ENCODE measurements around the gene NFAM1.
A peak's percentile ranks its signal among the peaks of the same experiment; 100 is the strongest.

Gene NFAM1, protein sequence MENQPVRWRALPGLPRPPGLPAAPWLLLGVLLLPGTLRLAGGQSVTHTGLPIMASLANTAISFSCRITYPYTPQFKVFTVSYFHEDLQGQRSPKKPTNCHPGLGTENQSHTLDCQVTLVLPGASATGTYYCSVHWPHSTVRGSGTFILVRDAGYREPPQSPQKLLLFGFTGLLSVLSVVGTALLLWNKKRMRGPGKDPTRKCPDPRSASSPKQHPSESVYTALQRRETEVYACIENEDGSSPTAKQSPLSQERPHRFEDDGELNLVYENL

DNA sequence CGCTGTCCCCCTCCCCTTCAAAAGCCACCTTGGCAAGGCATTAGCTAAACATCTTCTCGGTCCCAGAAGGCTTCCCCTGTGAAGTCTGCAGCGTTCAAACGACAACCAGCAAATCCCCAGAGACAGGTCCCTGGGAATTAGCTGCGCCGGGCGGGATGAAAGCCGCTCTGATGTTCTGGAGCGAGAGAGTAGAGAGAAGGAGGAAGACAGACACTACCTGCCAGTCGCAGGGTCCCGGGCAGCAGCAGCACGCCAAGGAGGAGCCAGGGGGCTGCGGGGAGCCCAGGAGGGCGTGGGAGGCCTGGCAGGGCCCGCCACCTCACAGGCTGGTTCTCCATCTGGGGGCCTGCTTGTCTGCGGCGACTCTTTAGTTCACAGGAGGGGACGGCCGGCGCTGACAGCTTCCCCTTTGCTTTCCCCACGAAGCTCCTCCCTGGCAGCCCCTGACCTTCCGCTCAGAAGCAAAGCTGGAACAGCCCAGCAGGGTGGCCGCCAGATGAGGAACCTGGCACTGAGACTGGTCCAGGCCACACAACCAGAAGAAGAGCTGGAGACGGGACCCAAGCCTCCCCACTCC, at the start of gene NFAM1:
TSS of gene NFAM1 (minus strand) at position 384 of the 577 bp plus-strand sequence. CDS start at position 338, 46 bp downstream.
- no peak for DNase-seq (ENCODE audit: low read depth in 2 of 2)

DNA sequence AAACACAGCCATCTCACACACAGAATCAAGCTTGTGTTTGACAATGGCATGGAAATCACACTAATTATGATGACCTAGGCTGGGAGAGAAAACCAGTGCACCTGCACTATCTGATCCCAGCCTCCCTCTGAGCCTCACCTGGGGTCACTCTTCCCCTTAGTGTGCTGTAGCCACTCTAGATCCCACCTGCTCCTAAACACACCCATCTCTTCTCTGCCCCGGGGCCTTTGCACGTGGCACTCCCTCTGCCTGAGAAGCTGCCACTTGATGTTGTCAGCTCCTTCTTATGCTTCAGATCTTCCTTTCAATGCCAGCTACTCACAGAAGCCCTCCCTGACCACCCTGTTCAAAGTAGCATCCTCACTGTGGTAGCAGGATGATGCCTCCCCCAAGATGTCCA, 42.9 kb upstream of the NFAM1 start:
- no peak for DNase-seq (ENCODE audit: low read depth in 2 of 2)

DNA sequence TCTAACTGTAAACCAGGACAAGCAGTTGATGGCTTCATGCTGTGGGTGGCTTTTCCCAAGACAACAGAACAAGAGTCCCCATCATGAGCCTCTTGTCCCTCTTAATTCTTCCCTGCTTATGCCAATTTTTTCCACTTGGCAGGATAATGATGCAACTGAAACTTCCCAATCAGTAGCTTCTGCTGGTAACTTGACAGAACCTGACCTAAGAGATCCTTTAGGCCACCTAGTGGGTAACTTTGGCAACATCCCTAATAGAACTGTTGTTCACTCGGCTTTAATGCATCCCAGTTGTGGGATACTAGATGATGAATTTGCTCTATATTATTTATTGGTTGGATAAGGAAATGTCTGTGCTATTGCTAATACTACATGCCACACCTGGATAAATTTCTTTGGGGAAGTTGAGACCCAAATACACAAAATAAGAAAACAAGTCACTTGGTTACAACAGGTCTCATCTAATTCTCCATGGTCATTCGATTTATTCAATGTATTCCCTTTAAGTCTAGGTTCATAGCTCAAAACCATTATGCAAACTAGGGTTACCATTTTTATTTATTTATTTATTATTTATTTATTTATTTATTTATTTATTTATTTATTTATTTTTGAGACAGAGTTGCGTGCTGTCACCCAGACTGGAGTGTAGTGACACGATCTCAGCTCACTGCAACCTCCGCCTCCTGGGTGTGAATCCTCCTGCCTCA, 41.4 kb upstream of the NFAM1 start:
- no peak for DNase-seq (ENCODE audit: low read depth in 2 of 2)

DNA sequence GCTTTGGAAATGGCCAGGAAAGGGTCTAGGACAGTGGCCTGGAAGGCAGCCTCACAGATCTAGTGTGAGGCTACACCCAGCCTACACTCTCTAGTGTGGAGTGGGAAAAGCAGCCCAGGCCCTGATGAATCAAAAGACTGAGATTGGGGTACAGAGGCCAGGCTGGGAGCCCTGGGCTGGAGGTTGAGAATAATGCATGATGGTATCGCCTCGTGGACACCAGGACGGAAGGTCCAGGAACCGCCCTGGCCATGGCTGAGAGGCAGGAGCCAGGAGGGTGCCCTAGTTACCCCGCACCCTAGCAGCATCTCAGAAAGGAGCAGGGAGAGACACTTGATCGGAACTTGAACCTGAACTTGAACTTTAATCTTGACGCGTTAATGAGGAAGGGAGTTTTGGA, 40.5 kb upstream of the NFAM1 start:
- no peak for DNase-seq (ENCODE audit: low read depth in 2 of 2)

DNA sequence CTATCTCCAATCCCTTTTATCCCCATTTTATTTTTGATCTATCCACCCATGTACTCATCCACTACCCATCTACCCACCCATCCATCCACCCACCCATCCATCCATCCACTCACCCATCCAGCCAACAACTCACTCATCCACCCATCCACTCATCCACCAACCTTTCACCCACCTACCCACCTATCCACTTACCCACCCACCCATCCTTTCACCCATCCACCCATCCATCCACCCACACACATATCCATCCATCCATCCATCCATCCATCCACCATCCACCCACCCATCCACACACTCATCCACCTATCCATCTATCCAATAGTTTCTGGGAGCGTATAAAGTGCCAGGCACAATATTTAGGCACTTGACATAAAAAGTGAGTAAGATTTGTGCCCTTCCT, 39.2 kb upstream of the NFAM1 start:
- no peak for DNase-seq (ENCODE audit: low read depth in 2 of 2)

DNA sequence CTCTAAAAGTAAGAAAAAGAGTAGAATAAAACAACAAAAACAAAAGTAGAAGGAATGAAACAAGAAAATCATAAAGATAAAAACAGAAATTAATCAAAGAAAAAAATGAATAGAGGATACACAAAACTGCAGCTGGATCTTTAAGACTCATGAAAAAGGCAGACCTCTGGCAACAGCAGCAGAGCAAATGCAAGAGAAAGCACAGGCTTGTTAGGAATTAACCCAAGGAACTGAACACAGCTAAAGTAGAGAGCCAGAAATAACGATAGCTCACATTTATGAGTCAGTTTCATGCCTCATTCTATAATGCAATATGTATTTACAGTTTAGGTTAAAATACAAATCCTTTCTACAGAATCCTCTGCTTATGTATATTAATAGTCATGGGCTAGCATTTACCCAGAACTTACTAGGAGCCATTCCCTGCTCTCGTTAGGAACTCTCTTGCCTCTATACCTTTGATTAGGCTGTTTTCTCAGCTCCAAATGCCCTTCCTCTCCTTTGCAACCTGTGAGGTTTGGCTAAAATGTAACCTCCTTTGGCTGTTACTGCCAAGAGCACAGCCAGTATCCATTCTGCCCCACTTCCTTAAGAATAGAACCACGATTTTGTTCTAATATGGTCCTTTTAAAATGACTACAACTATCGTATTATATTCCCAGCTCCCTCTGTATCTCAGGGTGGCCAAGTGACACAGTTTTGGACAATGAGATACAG, 38.3 kb upstream of the NFAM1 start:
- no peak for DNase-seq (ENCODE audit: low read depth in 2 of 2)

DNA sequence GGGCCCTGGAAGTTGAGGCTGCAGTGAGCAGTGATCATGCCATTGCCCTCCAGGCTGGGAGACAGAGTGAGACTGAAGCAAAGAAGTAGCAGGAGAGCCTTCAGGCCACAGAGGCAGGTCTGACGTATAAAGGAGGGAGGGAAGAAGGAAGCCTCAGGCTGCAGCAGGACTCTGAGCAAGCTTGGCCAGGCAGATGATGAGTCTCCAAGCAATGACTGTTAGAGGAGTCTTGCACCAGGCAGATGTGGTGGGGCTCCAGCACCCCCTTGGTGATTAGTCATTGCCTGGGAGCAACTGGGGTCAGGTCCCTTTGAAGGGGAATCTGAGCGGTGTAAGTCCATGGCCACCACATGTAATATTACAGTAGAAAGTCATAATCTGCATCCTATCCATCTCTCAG, 36.6 kb upstream of the NFAM1 start:
- no peak for DNase-seq (ENCODE audit: low read depth in 2 of 2)

DNA sequence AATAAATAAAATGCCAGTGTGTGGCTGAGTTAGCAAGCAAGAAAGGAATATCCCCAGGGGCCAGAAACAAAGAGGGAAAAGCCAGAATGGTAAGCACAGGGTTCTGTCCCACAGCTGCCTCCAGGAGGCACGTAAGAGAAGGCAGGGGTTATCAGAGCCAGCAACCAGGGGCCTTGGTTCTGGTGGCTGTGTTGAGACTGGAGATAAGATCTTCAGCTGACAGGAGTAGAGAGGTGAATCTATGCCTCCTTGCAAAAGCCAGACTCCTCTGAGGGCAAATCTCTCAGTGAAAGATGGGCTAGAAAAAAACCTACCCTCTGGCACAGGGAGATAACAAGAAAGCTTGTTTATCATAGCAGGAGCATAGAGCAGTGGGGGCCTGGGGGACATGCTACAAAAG, 29.8 kb upstream of the NFAM1 start:
- no peak for DNase-seq (ENCODE audit: low read depth in 2 of 2)

DNA sequence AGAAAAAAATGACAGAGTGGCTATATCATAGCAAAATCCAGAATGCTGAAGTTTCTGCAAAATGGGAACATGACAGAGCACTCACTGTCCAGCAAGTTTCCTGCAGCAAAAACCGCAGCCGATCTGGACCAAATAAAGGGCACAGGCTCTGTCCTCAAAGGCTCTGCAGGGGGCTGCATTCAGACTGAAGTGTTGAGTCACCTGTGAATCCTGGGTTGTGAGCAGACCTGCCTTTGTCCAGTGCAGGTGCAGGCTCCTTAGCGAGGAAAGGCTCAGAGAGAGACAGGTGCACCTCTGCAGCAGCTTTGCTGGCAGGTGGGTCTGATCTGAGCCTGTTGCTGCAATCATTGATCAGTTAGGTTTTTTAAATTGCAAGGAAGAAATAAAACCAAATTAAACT, 29.3 kb upstream of the NFAM1 start:
- no peak for DNase-seq (ENCODE audit: low read depth in 2 of 2)

DNA sequence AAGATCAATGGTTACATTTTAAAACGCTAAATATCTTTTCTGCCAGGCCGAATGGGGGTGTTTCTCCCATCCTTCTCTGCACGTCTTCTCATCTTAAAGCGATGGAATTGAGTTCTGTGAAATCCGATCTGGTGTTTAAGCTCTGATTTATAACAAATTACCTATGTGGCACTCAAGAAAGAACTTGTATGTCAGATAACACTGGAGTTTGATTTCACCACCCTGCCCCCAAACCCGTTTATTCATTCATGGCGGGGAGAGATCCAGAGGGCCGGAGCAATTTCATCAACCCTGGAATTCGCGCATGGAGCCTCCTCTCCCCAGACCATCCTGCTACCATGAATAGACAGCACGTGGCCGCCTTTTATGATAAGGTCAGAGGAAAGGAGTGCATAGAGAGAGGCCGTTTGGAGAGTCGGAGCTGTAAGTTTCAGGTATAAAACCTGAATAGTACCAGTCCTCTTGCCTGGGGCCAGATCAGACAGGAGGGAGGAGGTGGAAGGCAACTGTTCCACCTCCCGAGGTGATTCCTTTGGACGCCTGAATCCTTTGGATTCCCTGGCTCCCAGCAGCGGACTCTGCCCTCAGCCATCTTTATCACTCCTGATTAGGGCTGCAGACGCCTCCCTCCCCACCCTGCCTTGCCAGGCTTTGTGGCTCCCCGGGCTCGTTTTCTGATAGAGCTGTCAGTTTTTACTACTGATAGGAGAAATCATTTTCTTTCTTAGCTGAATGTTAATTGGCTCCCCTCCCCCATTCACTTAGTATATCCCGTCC, 27.3 kb upstream of the NFAM1 start:
- DNase-seq (ENCODE audit: low read depth in 2 of 2), result no peak

DNA sequence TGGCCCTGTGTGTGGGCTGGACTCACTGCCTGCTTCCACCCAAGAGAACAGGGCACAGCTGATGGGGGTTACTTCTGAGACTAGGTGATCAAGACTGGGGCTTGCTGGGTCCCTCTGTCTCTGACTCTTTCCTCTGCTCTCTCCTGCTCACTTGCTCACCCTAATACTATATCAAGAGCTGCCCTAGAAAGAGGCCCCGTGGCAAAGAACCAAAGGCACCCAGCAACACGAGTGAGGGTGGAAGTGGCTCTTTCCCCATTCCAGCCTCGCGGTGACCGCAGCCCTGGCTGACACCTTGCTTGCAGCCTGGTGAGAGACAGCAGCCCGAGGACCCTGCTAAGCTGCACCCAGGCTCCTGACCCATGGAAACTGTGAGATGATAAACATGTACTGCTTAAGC, 20.7 kb upstream of the NFAM1 start:
- no peak for DNase-seq (ENCODE audit: low read depth in 2 of 2)

DNA sequence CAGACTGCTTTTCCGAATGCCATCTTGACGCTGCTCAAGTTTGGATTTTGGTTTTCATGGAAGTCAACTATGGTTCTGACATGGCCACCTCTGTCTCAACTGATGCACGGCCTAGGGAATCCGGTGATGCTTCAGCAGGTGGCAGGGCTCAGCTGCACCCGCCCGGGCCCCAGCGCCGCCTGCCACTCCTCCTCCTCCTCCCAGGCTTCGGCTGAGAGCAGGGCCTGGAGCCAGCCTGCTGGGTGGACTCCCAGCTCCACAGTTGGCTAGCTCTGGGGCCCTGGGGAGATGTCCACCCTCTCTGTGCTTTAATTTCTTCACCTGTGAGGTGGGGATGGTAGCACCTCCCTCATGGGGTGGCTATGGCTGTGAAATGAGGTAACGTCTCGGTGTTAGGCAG, 20.3 kb upstream of the NFAM1 start:
- no peak for DNase-seq (ENCODE audit: low read depth in 2 of 2)

DNA sequence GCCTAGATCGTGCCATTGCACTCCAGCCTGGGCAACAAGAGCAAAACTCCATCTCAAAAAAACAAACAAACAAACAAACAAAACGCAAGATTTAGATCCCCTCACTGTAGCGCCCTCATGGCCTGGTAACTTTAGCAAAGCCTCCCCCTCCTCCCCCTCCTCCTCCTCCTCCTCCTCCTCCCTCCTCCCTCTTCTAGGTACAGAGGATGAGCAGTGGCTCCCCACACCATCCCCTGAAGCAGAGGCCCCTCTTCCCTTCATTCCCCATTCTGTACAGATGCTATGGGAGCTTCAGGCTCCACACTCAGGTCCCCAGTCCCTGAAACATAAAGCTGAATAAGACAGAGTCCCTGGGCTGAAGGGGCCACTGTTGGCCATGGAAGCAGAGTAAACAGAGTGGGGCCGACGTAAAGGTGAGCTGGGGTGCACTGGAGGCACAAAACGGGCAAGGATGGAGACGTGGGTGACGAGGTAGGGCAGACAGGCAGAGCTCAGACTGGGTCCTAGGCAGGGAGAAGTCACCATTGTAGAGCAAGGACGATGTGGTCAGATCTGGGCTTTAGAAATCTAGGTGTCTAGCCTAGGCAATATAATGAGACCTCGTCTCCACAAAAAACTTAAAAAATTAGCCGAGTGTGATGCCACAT, 19.4 kb upstream of the NFAM1 start:
- DNase-seq (ENCODE audit: low read depth in 2 of 2), result no peak

DNA sequence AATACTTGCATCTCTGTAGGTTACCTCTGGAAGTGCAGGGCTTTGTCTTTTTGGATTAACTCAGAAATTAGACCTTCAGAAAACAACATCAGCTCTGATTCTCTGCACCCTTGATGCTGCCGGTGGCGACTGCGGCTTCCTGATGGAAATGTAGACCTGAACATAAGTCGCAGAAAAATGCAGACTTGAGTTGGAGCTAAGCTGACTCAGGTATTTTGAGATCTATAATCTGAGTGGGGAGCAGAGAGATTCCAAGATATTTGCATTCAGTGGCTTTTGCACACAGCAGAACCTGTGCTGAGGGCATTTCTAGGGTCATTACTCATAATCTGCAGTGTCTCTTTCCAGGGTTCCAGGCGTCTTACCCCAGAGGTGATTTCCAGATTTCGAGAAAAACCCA, 18.7 kb upstream of the NFAM1 start:
- no peak for DNase-seq (ENCODE audit: low read depth in 2 of 2)

DNA sequence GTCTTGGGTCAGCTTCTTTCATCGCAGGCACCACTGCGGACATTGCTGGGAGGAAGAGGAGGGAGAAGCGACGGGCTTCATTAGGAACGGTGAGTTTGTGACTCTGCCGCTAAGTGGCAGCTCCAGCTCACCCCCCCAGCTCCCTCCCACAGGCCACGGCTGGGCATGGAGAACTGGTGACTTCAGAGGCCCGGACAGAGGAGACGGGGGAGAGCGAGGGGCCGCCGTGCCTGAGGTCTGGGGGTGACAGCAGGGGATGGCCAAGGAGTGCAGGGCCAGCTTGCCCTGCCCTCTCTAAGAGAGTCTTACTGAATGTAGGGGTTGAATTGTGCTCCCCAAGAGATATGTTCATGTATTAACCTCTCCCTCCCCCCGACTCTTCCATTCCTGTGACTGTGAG, 13.9 kb upstream of the NFAM1 start:
- DNase-seq (ENCODE audit: low read depth in 2 of 2), result no peak

DNA sequence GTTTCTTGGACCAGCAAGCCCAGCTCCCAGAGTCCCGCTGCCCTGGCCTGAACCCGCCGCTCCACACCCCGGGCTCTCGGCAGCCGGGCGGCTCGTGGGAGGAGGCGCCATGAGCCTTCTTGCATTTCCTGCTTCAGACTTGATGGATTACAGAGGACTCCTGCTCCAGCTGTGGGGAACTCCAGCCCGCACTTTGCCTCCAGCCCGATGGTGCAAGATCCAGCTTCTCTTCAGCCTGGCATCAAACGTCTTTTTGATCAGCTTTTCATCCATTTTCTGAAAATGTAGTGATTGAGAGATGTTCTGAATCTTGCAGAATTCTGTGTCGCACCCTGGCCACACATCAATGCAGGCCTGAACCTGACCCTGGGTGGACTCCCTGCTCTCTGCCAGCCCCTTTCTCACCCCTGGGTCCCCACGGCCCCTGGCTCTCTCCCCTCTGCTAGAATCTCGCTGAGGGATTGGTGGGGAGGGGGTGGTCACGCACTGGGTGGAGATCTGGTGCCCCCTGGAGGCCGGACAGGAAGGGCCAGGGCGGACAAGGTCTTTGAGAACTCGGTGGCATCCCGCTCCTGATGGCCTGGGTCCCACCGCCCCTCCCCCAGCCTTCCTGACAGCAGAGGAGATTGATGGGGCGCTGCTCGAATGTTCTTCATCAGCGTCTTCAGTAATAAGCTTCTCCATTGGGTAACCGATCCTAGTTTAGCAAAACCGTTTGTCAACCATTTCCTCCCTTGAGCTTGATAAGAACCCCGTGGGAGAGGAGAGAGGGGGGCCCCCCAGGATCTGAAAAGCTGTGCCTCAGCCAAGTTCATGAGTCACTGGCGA, 12.1 kb upstream of the NFAM1 start:
- peak; percentile 44 to 61 for DNase-seq (ENCODE audit: low read depth in 2 of 2)

DNA sequence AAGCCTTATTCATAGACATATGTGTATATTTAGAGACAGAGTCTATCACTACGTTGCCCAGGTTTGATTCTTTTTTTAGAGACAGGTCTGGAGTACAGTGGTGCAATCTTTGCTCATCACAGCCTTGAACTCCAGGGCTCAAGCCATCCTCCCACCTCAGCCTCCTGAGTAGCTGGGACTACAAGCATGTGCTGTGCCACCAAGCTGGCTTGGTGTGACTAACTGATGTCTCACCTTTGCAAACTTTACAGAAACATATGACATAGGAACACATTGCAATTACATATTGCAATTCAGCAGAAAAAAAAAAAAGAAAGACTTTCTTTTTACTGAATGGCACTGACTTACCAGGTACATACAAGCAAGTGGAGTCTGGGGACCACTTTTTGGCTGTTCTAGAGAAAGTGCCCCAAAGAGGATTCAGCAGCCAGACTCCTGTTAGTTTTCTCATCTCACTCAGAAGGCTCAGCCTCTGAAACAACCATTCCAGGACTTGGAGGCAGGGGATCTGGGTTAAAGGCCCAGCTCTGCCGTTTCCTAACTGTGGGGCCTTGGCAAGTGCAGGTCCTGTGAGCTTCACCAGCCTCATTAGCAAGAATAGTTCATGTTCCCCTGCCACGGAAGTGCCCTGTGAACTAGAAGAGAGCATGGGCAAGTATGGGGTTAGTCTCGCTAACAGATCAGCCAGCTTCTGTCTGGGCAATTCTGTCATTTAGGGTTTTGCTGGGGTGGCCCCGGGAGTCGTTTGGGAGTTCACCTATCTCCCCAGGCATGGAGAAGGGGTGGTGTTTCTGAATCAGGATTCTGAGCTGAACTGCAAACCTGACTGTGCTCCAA, 11.3 kb upstream of the NFAM1 start:
- no peak for DNase-seq (ENCODE audit: low read depth in 2 of 2)

DNA sequence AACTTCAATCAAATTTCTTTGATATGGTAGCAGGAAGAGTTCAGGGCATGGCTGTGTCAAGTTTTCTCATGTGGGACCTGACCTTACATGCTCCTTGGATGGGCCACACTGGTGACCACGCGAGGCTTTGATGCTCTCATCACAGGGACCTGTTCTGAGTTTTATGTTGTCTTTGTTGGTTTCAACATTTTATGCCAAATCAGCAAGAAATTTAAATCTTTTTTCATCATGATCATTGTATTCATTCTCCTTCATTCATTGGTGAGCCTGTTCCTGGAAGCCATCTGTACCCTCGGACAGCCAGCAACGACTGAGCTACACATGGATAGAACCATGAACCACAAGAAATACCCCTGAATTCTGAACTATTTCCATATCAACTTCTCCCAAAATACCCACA, 10.5 kb upstream of the NFAM1 start:
- DNase-seq (ENCODE audit: low read depth in 2 of 2), result no peak

DNA sequence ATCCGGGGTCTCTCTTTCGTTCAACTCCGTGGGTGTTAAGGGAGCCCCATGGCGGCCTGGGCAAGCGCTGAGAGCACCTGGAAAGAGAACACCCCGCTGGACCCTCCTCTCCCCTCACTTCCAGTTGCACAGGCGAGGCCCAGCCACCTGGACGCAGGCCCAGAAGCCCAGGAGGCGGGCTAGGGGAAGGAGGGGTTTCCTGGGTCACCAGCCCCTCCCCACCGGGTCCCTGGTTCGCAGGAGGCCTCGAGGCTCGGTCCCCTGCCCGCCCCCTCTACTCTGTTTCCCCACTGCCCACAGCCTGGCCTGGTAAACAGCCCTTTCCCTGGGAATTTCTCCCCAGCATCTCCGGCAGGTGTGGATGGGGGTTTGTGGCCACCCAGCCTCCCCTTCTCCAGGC, 8.5 kb upstream of the NFAM1 start:
- DNase-seq (ENCODE audit: low read depth in 2 of 2), result no peak

Measured in stimulated activated CD8-positive, alpha-beta memory T cell treated with anti-CD3 and anti-CD28 coated beads, Interleukin-2, amount 100 ng/mL, for 48 hours (primary cell).